HG03442 (cell line): ENCODE measurements around the gene PLXNB1.
"Not testable (repeated sequence)": the region's sequence is repeated elsewhere in the genome, so short reads cannot be mapped to it uniquely, and the experiment has no call there.

Experiments
- ATAC-seq: cut with Tn5 transposase; IDR thresholded peaks from one replicate; pipeline ENCODE4 v1.9.1; 2021; ENCODE audit warnings: mild to moderate bottlenecking, moderate library complexity; ENCODE audit not compliant: unreplicated experiment

PLXNB1 gene

GRCh38 chr3:48465531-48466378, 35.9 kb upstream of the PLXNB1 start:
- ATAC-seq = peak; percentile 70

GRCh38 chr3:48465237-48465530, 35.3 kb upstream of the PLXNB1 start:
- ATAC-seq = no peak

- ATAC-seq = no peak
Measured at GRCh38 chr3:48464713-48465221, 34.9 kb upstream of the PLXNB1 start.

GRCh38 chr3:48463703-48464102, 33.8 kb upstream of the PLXNB1 start:
- ATAC-seq = no peak

- not testable (repeated sequence) for ATAC-seq
Measured at GRCh38 chr3:48461767-48462166, 31.9 kb upstream of the PLXNB1 start.

GRCh38 chr3:48460517-48460902, 30.6 kb upstream of the PLXNB1 start:
- no peak for ATAC-seq

GRCh38 chr3:48459773-48460516, 30.1 kb upstream of the PLXNB1 start:
- ATAC-seq = no peak

- ATAC-seq = no peak
Measured at GRCh38 chr3:48459331-48459730, 29.4 kb upstream of the PLXNB1 start.

- no peak for ATAC-seq
Measured at GRCh38 chr3:48456456-48456855, 26.6 kb upstream of the PLXNB1 start.

GRCh38 chr3:48451270-48451669, 21.4 kb upstream of the PLXNB1 start:
- ATAC-seq = no peak

GRCh38 chr3:48446425-48447193, 16.7 kb upstream of the PLXNB1 start, which contains the start of gene ATRIP:
Gene ATRIP (plus strand): TSS chr3:48446737. CDS start chr3:48446846, 109 bp downstream.
- peak; percentile 87 for ATAC-seq

- ATAC-seq = no peak
Measured at GRCh38 chr3:48446043-48446424, 16.1 kb upstream of the PLXNB1 start.

GRCh38 chr3:48445277-48445882, 15.5 kb upstream of the PLXNB1 start:
- no peak for ATAC-seq

GRCh38 chr3:48441940-48442339, 12.1 kb upstream of the PLXNB1 start:
- ATAC-seq = no peak

- ATAC-seq = peak; percentile 6
Measured at GRCh38 chr3:48440590-48440958, 10.7 kb upstream of the PLXNB1 start.

GRCh38 chr3:48439820-48440589, 10.1 kb upstream of the PLXNB1 start, which contains the start of the genes CCDC51 and TMA7:
Gene CCDC51 (minus strand): TSS chr3:48440119. CDS start chr3:48435128, 4,991 bp downstream.
Gene TMA7 (plus strand): TSS chr3:48440257. CDS start chr3:48440297, 40 bp downstream.
- peak; percentile 96 for ATAC-seq

GRCh38 chr3:48437812-48438211, 7.9 kb upstream of the PLXNB1 start:
- ATAC-seq = no peak

- ATAC-seq = no peak
Measured at GRCh38 chr3:48436855-48437254, 7.0 kb upstream of the PLXNB1 start.

GRCh38 chr3:48436477-48436787, 6.5 kb upstream of the PLXNB1 start:
- ATAC-seq = no peak
